ENCODE results near the gene CSNK1G3.

- TF ChIP-seq EZH2 (IDR thresholded peaks at IDR 0.05; ENCODE audit: insufficient read depth, poor library complexity, severe bottlenecking): no peak
- no peak for TF ChIP-seq EZH2phosphoT487 (IDR thresholded peaks at IDR 0.05; ENCODE audit: insufficient read depth, low read depth)
These were observed 124.0 kb downstream of the CSNK1G3 start for GRCh38 chr5:123636006-123636405.

Data from GM23248 (cell line).